Neural progenitor cell (in vitro differentiated cells): ENCODE data around the gene TEAD1. TPM values are rescaled to one million over a fixed set of nuclear protein-coding genes. Genes with fewer than 3 reads are reported as not detected.

ENCODE experiments used
- DNase-seq: peaks from one replicate; pipeline ENCODE4 v3.0.0-alpha.2; 2016; ENCODE audit warnings: low spot score
- H2AFZ ChIP-seq: fragments of 200-600 bp; sonication (generic); replicated peaks from 2 replicates; pipeline ENCODE4 v1.6.1; 2016; ENCODE audit warnings: antibody characterized with exemption
- H3F3A ChIP-seq: fragments of 200-600 bp; sonication (generic); 2 replicates; pipeline ENCODE4 v1.6.1; 2016; ENCODE audit warnings: antibody characterized with exemption, low read depth
- H3K27ac ChIP-seq: fragments of 200-600 bp; sonication (generic); 2 replicates; pipeline ENCODE4 v1.5.1; 2016; ENCODE audit warnings: mild to moderate bottlenecking
- H3K27me3 ChIP-seq: fragments of 200-600 bp; sonication (generic); 2 replicates; pipeline ENCODE4 v1.6.1; 2016; ENCODE audit warnings: mild to moderate bottlenecking, moderate library complexity
- H3K36me3 ChIP-seq: fragments of 200-600 bp; sonication (generic); 2 replicates; pipeline ENCODE4 v1.5.1; 2016
- H3K4me1 ChIP-seq: fragments of 200-600 bp; sonication (generic); 2 replicates; pipeline ENCODE4 v1.6.1; 2016; ENCODE audit warnings: mixed run types
- H3K4me2 ChIP-seq: fragments of 200-600 bp; sonication (generic); 2 replicates; pipeline ENCODE4 v1.6.1; 2016
- H3K4me3 ChIP-seq: fragments of 200-600 bp; sonication (generic); 2 replicates; pipeline ENCODE4 v1.5.1; 2016
- H3K79me2 ChIP-seq: fragments of 200-600 bp; sonication (generic); 2 replicates; pipeline ENCODE4 v1.6.1; 2016; ENCODE audit warnings: low read depth
- H3K9ac ChIP-seq: fragments of 200-600 bp; sonication (generic); 2 replicates; pipeline ENCODE4 v1.6.1; 2016
- H3K9me3 ChIP-seq: fragments of 200-600 bp; sonication (generic); 2 replicates; pipeline ENCODE4 v1.5.1; 2016; ENCODE audit warnings: low read depth
- H4K20me1 ChIP-seq: fragments of 200-600 bp; sonication (generic); 2 replicates; pipeline ENCODE4 v1.6.1; 2016; ENCODE audit warnings: low read depth
- H3K27ac Mint-ChIP-seq: 3 replicates; pipeline ENCODE4 v1.8.0; 2021; ENCODE audit warnings: mixed read lengths
- H3K27me3 Mint-ChIP-seq: 2 replicates; pipeline ENCODE4 v1.8.0; 2022; ENCODE audit warnings: low read depth, mild to moderate bottlenecking, inconsistent platforms, moderate library complexity, mixed read lengths; ENCODE audit not compliant: insufficient read depth
- H3K36me3 Mint-ChIP-seq: 3 replicates; pipeline ENCODE4 v1.8.0; 2021; ENCODE audit warnings: mixed read lengths
- H3K4me1 Mint-ChIP-seq: 3 replicates; pipeline ENCODE4 v1.8.0; 2021; ENCODE audit warnings: mixed read lengths
- H3K4me3 Mint-ChIP-seq: 3 replicates; pipeline ENCODE4 v1.8.0; 2021; ENCODE audit warnings: mild to moderate bottlenecking, moderate library complexity, mixed read lengths
- H3K9me3 Mint-ChIP-seq: 3 replicates; pipeline ENCODE4 v1.8.0; 2020; ENCODE audit warnings: mixed read lengths
- CTCF ChIP-seq: fragments of 200-600 bp; sonication (generic); IDR thresholded peaks from 2 replicates; pipeline ENCODE4 v1.5.1; 2017; ENCODE audit warnings: antibody characterized with exemption, mild to moderate bottlenecking
- EZH2 ChIP-seq: fragments of 200-600 bp; sonication (generic); IDR thresholded peaks from 2 replicates; pipeline ENCODE4 v1.6.1; 2017; ENCODE audit warnings: antibody characterized with exemption, mild to moderate bottlenecking, moderate library complexity
- EZH2phosphoT487 ChIP-seq: fragments of 200-600 bp; sonication (generic); IDR thresholded peaks from 2 replicates; pipeline ENCODE4 v1.6.1; 2017; ENCODE audit warnings: antibody characterized with exemption
- total RNA-seq: library from RNA; depleted of rRNA; stranded (reverse); fragments of >200 nt; gene quantifications from 2 replicates; pipeline ENCODE4 v1.2.3, GENCODE V29; 2015; ENCODE audit warnings: low replicate concordance

Gene TEAD1
- total RNA-seq, 1 donor from 2014 or later, result 98.3 TPM

- peaks cover 4% of the 10 kb centered on the region for H3K9me3 Mint-ChIP-seq
- Histone ChIP-seq H3K4me3 (no peak overlapping the region), H2AFZ (no peak overlapping the region), H3K4me1 (peaks cover 18% of the 10 kb centered on the region), H3K36me3 (peaks cover 5% of the 10 kb centered on the region), H3K9ac (no peak overlapping the region), H3K27ac (no peak overlapping the region), H3F3A (peaks cover 10% of the 10 kb centered on the region), H4K20me1 (peaks cover 80% of the 10 kb centered on the region), H3K79me2 (peaks cover 97% of the 10 kb centered on the region), H3K27me3 (no peaks in the 10 kb centered on the region), H3K9me3 (no peaks in the 10 kb centered on the region), H3K4me2 (no peak overlapping the region)
- TF ChIP-seq EZH2phosphoT487 (no peak), EZH2 (no peak), CTCF (no peak)
- peaks cover 35% of the 10 kb centered on the region for H3K4me1 Mint-ChIP-seq
- H3K27me3 Mint-ChIP-seq, result peaks cover 2% of the 10 kb centered on the region
- no peak overlapping the region for H3K27ac Mint-ChIP-seq
- DNase-seq, result no peak
- H3K36me3 Mint-ChIP-seq, result peaks cover 30% of the 10 kb centered on the region
- H3K4me3 Mint-ChIP-seq, result no peak overlapping the region
Observed at GRCh38 chr11:12784445-12784844, 110.2 kb downstream of the TEAD1 start.

- Histone ChIP-seq H3K4me3 (no peak overlapping the region), H3K27ac (no peak overlapping the region), H3K9ac (no peak overlapping the region), H2AFZ (no peak overlapping the region), H3K79me2 (peaks cover 97% of the 10 kb centered on the region), H3K4me2 (no peak overlapping the region), H3F3A (peaks cover 10% of the 10 kb centered on the region), H3K4me1 (peaks cover 18% of the 10 kb centered on the region), H3K36me3 (no peaks in the 10 kb centered on the region), H4K20me1 (peaks cover 80% of the 10 kb centered on the region), H3K27me3 (no peaks in the 10 kb centered on the region), H3K9me3 (no peaks in the 10 kb centered on the region)
- Mint-ChIP-seq H3K4me3 (no peak overlapping the region), H3K27ac (no peak overlapping the region), H3K9me3 (no peaks in the 10 kb centered on the region), H3K36me3 (peaks cover 25% of the 10 kb centered on the region), H3K27me3 (peaks cover 2% of the 10 kb centered on the region), H3K4me1 (peaks cover 35% of the 10 kb centered on the region)
- TF ChIP-seq EZH2phosphoT487 (no peak), EZH2 (no peak), CTCF (no peak)
- no peak for DNase-seq
Observed at GRCh38 chr11:12784987-12785386, 110.8 kb downstream of the TEAD1 start.

- no peak overlapping the region for H3K27ac Mint-ChIP-seq
Observed at GRCh38 chr11:12785901-12786300, 111.7 kb downstream of the TEAD1 start.

More at GRCh38 chr11:12785901-12786300, 111.7 kb downstream of the TEAD1 start:
- H3K4me2 ChIP-seq, result no peak overlapping the region
- peaks cover 97% of the 10 kb centered on the region for H3K79me2 ChIP-seq
- peaks cover 2% of the 10 kb centered on the region for H3K27me3 Mint-ChIP-seq
- H3K36me3 ChIP-seq, result no peaks in the 10 kb centered on the region
- H3F3A ChIP-seq, result peaks cover 10% of the 10 kb centered on the region
- no peak overlapping the region for H3K4me3 Mint-ChIP-seq
- no peak overlapping the region for H2AFZ ChIP-seq
- TF ChIP-seq CTCF (no peak), EZH2 (no peak), EZH2phosphoT487 (no peak)
- no peaks in the 10 kb centered on the region for H3K27me3 ChIP-seq
- H3K4me3 ChIP-seq, result no peak overlapping the region
- H3K4me1 Mint-ChIP-seq, result peaks cover 35% of the 10 kb centered on the region
- H3K36me3 Mint-ChIP-seq, result peaks cover 20% of the 10 kb centered on the region
- peak overlapping the region; percentile 60 for H3K27ac ChIP-seq
- H3K4me1 ChIP-seq, result peaks cover 18% of the 10 kb centered on the region
- no peak for DNase-seq
- H3K9ac ChIP-seq, result no peak overlapping the region
- no peaks in the 10 kb centered on the region for H3K9me3 ChIP-seq
- H4K20me1 ChIP-seq, result peaks cover 89% of the 10 kb centered on the region
- H3K9me3 Mint-ChIP-seq, result no peaks in the 10 kb centered on the region
